ENCODE results near the gene MYO9B.

Gene MYO9B

GRCh38 chr19:17240826-17241399 is 165.3 kb downstream of the MYO9B start:
- H3K4me3 ChIP-seq (ENCODE audit: low read depth, low read length), result no peak overlapping the region
- no peak for TF ChIP-seq CTCF (IDR thresholded peaks at IDR 0.05; ENCODE audit: low read depth, low read length)
- in situ Hi-C loops (cut with HindIII; ENCODE audit: low sequenced_read_pairs), result no loop called here
- DNase-seq (ENCODE audit: low read depth, low spot score), result no peak

- in situ Hi-C loops (cut with HindIII; ENCODE audit: low sequenced_read_pairs), result no loop called here
- TF ChIP-seq CTCF (IDR thresholded peaks at IDR 0.05; ENCODE audit: low read depth, low read length), result no peak
- peak overlapping the region; percentile 80 for H3K4me3 ChIP-seq (ENCODE audit: low read depth, low read length)
Observed at GRCh38 chr19:17242431-17243208, 167.0 kb downstream of the MYO9B start.

GRCh38 chr19:17243211-17243829 is 167.7 kb downstream of the MYO9B start:
- peak overlapping the region; percentile 80 for H3K4me3 ChIP-seq (ENCODE audit: low read depth, low read length)
- no peak for DNase-seq (ENCODE audit: low read depth, low spot score)
- TF ChIP-seq CTCF (IDR thresholded peaks at IDR 0.05; ENCODE audit: low read depth, low read length), result no peak
- in situ Hi-C loops (cut with HindIII; ENCODE audit: low sequenced_read_pairs), result no loop called here

More at GRCh38 chr19:17242431-17243208, 167.0 kb downstream of the MYO9B start:
- DNase-seq (ENCODE audit: low read depth, low spot score), result no peak

- no peak for TF ChIP-seq CTCF (IDR thresholded peaks at IDR 0.05; ENCODE audit: low read depth, low read length)
- H3K4me3 ChIP-seq (ENCODE audit: low read depth, low read length), result peak overlapping the region; percentile 80
- DNase-seq (ENCODE audit: low read depth, low spot score), result no peak
- in situ Hi-C loops (cut with HindIII; ENCODE audit: low sequenced_read_pairs), result no loop called here
Observed at GRCh38 chr19:17243830-17244617, 168.4 kb downstream of the MYO9B start.

- H3K4me3 ChIP-seq (ENCODE audit: low read depth, low read length), result peak overlapping the region; percentile 80
- in situ Hi-C loops (cut with HindIII; ENCODE audit: low sequenced_read_pairs), result no loop called here
- no peak for TF ChIP-seq CTCF (IDR thresholded peaks at IDR 0.05; ENCODE audit: low read depth, low read length)
- DNase-seq (ENCODE audit: low read depth, low spot score), result no peak
Observed at GRCh38 chr19:17244618-17245534, 169.3 kb downstream of the MYO9B start.
